BJ (cell line): ENCODE results near the gene CHRNA10. TPM values are rescaled to one million over a fixed set of nuclear protein-coding genes. Genes with fewer than 3 reads are reported as not detected.
"Not testable (repeated sequence)": the region's sequence is repeated elsewhere in the genome, so short reads cannot be mapped to it uniquely, and the experiment has no call there.

Experiments
- CTCF ChIA-PET: fragments of 350-600 bp; formaldehyde crosslinking; extraction: SDS; loops from one replicate; lab custom pipeline; 2021; ENCODE audit warnings: antibody characterized with exemption, inconsistent platforms; lab: Yijun Ruan, JAX
- POLR2A ChIA-PET: fragments of 300-600 bp; sonication (Branson Sonifier 250); formaldehyde crosslinking; extraction: SDS; loops from one replicate; lab custom pipeline; 2021; ENCODE audit warnings: antibody characterized with exemption; lab: Charles Lee
- DNase-seq: peaks from one replicate; pipeline ENCODE4 v3.0.0-alpha.2; 2011; ENCODE audit warnings: low read depth
- H3K27me3 ChIP-seq: 2 replicates; pipeline ENCODE4 v1.6.0; 2011; ENCODE audit warnings: low read length; ENCODE audit not compliant: control insufficient read depth, insufficient read depth
- H3K36me3 ChIP-seq: 2 replicates; pipeline ENCODE4 v1.5.1; 2011; ENCODE audit warnings: low read length; ENCODE audit not compliant: control insufficient read depth, insufficient read depth
- H3K4me3 ChIP-seq: 2 replicates; pipeline ENCODE4 v1.5.1; 2011; ENCODE audit warnings: low read depth, mild to moderate bottlenecking, control low read depth, low read length
- CTCF ChIP-seq: IDR thresholded peaks from 2 replicates; pipeline ENCODE4 v1.5.1; 2011; ENCODE audit warnings: low read depth, mild to moderate bottlenecking, control low read depth, inconsistent platforms, low read length, moderate library complexity; ENCODE audit not compliant: insufficient read depth
- polyA plus RNA-seq: library from polyadenylated mRNA; depleted of rRNA; stranded (reverse); fragments of >200 nt; gene quantifications from 2 replicates; pipeline ENCODE4 v1.2.3, GENCODE V29; 2011

Gene CHRNA10
- polyA plus RNA-seq, 1 experiment = 0.63 TPM

- ChIA-PET POLR2A (no interaction called here), CTCF (no interaction called here)
- no peak for TF ChIP-seq CTCF
- Histone ChIP-seq H3K27me3 (peaks cover 4% of the 10 kb centered on the region; the same call in 1 of the 2 replicates), H3K36me3 (no peaks in the 10 kb centered on the region), H3K4me3 (no peak overlapping the region)
- no peak for DNase-seq
These were observed 11.3 kb downstream of the CHRNA10 start for GRCh38 chr11:3659595-3660515.

GRCh38 chr11:3658252-3658651 lies 12.9 kb downstream of the CHRNA10 start:
- POLR2A ChIA-PET = no interaction called here

GRCh38 chr11:3657331-3657730 lies 13.9 kb downstream of the CHRNA10 start:
- H3K4me3 ChIP-seq, H3K36me3 ChIP-seq, DNase-seq, H3K27me3 ChIP-seq, POLR2A ChIA-PET: not testable (repeated sequence)
- CTCF ChIA-PET = interaction anchor here (0.9 kb wide), 1 partner anchor 8 kb away, joined by 3 read pairs; no protein-coding TSS in a partner anchor

More at GRCh38 chr11:3658252-3658651, 12.9 kb downstream of the CHRNA10 start:
- CTCF ChIA-PET = no interaction called here
- no peak overlapping the region for H3K4me3 ChIP-seq
- no peak for DNase-seq
- peaks cover 7% of the 10 kb centered on the region for H3K27me3 ChIP-seq
- no peak for TF ChIP-seq CTCF
- no peaks in the 10 kb centered on the region for H3K36me3 ChIP-seq

- ChIA-PET POLR2A (no interaction called here), CTCF (interaction anchor here (1.0 kb wide), 1 partner anchor 14 kb away, joined by 3 read pairs; no protein-coding TSS in a partner anchor)
- Histone ChIP-seq H3K4me3 (no peak overlapping the region), H3K36me3 (no peaks in the 10 kb centered on the region), H3K27me3 (peaks cover 7% of the 10 kb centered on the region)
- no peak for DNase-seq
- no peak for TF ChIP-seq CTCF
These were observed 15.6 kb downstream of the CHRNA10 start for GRCh38 chr11:3655547-3655946.

GRCh38 chr11:3652514-3652913 lies 18.7 kb downstream of the CHRNA10 start:
- DNase-seq, H3K36me3 ChIP-seq, CTCF ChIA-PET, POLR2A ChIA-PET, H3K4me3 ChIP-seq, H3K27me3 ChIP-seq: not testable (repeated sequence)

GRCh38 chr11:3649374-3649773 lies 21.8 kb downstream of the CHRNA10 start:
- POLR2A ChIA-PET, DNase-seq, H3K4me3 ChIP-seq, CTCF ChIA-PET, H3K36me3 ChIP-seq, H3K27me3 ChIP-seq: not testable (repeated sequence)

GRCh38 chr11:3648843-3649242 lies 22.3 kb downstream of the CHRNA10 start:
- H3K27me3 ChIP-seq, CTCF ChIA-PET, DNase-seq, H3K36me3 ChIP-seq, H3K4me3 ChIP-seq, POLR2A ChIA-PET: not testable (repeated sequence)
